Transverse colon (tissue), 4 donors: ENCODE data around the gene CCNC.
"Not testable (repeated sequence)": the region's sequence is repeated elsewhere in the genome, so short reads cannot be mapped to it uniquely, and the experiment has no call there.

ENCODE experiments used
- CTCF ChIP-seq, 5 experiments: fragments of 200-600 bp in 3 of 5; fragments of 450-650 bp in 2 of 5; sonication (generic) in 3 of 5; IDR thresholded peaks; 1 replicate in 2 of 5; 2 replicates in 3 of 5; pipeline ENCODE4 v1.5.1; 2016 to 2017; ENCODE audit warnings: antibody characterized with exemption in 5 of 5, inconsistent platforms in 3 of 5, mild to moderate bottlenecking in 2 of 5, moderate library complexity in 1 of 5
- EP300 ChIP-seq: sonication (generic); formaldehyde crosslinking; IDR thresholded peaks from one replicate; pipeline ENCODE4 v1.6.1; 2017; ENCODE audit warnings: antibody characterized with exemption, low read depth
- POLR2A ChIP-seq: fragments of 450-650 bp; IDR thresholded peaks from one replicate; pipeline ENCODE4 v1.6.1; 2016; ENCODE audit warnings: antibody characterized with exemption, mild to moderate bottlenecking, moderate library complexity
- POLR2AphosphoS5 ChIP-seq, 3 donors: sonication (generic); formaldehyde crosslinking; IDR thresholded peaks; one replicate each; pipeline ENCODE4 v1.6.1; 2016; ENCODE audit warnings: antibody characterized with exemption in 3 of 3

DNA sequence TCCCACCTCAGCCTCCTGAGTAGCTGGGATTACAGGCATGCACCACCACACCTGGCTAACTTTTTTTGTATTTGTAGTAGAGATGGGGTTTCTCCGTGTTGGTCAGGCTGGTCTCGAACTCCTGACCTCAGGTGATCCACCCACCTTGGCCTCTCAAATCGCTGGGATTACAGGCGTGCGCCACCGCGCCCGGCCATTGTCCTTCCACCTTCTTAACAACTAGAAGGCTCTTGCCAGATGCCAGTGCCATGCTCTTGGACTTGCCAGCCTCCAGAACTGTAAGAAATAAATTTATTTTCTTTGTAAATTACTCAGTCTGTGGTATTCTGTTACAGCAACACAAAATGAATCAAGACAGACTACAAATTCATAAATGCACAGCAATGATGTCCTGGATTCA, 26.2 kb upstream of the CCNC start:
- TF ChIP-seq CTCF (IDR thresholded peaks at IDR 0.05); POLR2AphosphoS5 (IDR thresholded peaks at IDR 0.05); POLR2A; EP300: not testable (repeated sequence)
